H9 (cell line): Measurements from ENCODE around the gene BTBD17. TPM values are rescaled to one million over a fixed set of nuclear protein-coding genes. Genes with fewer than 3 reads are reported as not detected.

Experiments used
- DNase-seq: peaks from one replicate; pipeline ENCODE4 v3.0.0-alpha.2; 2017
- H2AFZ ChIP-seq: one replicate; pipeline ENCODE4 v1.6.1; 2013; ENCODE audit warnings: mild to moderate bottlenecking, low read length, control low read depth, moderate library complexity
- H2AK5ac ChIP-seq: 2 replicates; pipeline ENCODE4 v1.6.1; 2013; ENCODE audit warnings: low read length, control low read depth, mixed read lengths; ENCODE audit not compliant: insufficient read length
- H2BK120ac ChIP-seq: one replicate; pipeline ENCODE4 v1.6.1; 2013; ENCODE audit warnings: low read depth, mild to moderate bottlenecking, low read length, control low read depth, inconsistent platforms; ENCODE audit not compliant: poor library complexity, severe bottlenecking
- H2BK12ac ChIP-seq: 2 replicates; pipeline ENCODE4 v1.6.1; 2013; ENCODE audit warnings: low read length, control low read depth, mixed read lengths, low read depth; ENCODE audit not compliant: insufficient read length
- H2BK15ac ChIP-seq: 2 replicates; pipeline ENCODE4 v1.6.1; 2013; ENCODE audit warnings: low read depth, low read length, control low read depth
- H2BK20ac ChIP-seq: one replicate; pipeline ENCODE4 v1.6.1; 2013; ENCODE audit warnings: low read depth, mild to moderate bottlenecking, low read length, control low read depth, inconsistent platforms; ENCODE audit not compliant: poor library complexity, severe bottlenecking
- H2BK5ac ChIP-seq: 2 replicates; pipeline ENCODE4 v1.6.1; 2013; ENCODE audit warnings: low read length, control low read depth, mixed read lengths; ENCODE audit not compliant: insufficient read length
- H3K14ac ChIP-seq: 2 replicates; pipeline ENCODE4 v1.6.1; 2013; ENCODE audit warnings: low read length, control low read depth; ENCODE audit not compliant: insufficient read depth
- H3K18ac ChIP-seq: 2 replicates; pipeline ENCODE4 v1.6.1; 2013; ENCODE audit warnings: low read depth, mild to moderate bottlenecking, mixed read lengths, low read length, control low read depth; ENCODE audit not compliant: insufficient read length
- H3K23ac ChIP-seq: 2 replicates; pipeline ENCODE4 v1.6.1; 2013; ENCODE audit warnings: low read length, control low read depth, mixed read lengths, low read depth; ENCODE audit not compliant: insufficient read length
- H3K23me2 ChIP-seq: 2 replicates; pipeline ENCODE4 v1.6.1; 2013; ENCODE audit warnings: low read depth, mild to moderate bottlenecking, mixed read lengths, low read length, control low read depth; ENCODE audit not compliant: insufficient read length, poor library complexity, severe bottlenecking
- H3K27ac ChIP-seq: 2 replicates; pipeline ENCODE4 v1.5.1; 2013; ENCODE audit warnings: low read length, control low read depth, mixed read lengths, low read depth; ENCODE audit not compliant: insufficient read length
- H3K27me3 ChIP-seq: 2 replicates; pipeline ENCODE4 v1.6.1; 2013; ENCODE audit warnings: low read length, control low read depth, inconsistent platforms; ENCODE audit not compliant: insufficient read depth
- H3K4ac ChIP-seq: 2 replicates; pipeline ENCODE4 v1.6.1; 2013; ENCODE audit warnings: low read depth, mild to moderate bottlenecking, control low read depth, inconsistent platforms, low read length, moderate library complexity
- H3K4me1 ChIP-seq: 2 replicates; pipeline ENCODE4 v1.6.1; 2013; ENCODE audit warnings: low read length, control low read depth, inconsistent platforms; ENCODE audit not compliant: insufficient read depth
- H3K4me2 ChIP-seq: 2 replicates; pipeline ENCODE4 v1.6.1; 2013; ENCODE audit warnings: low read length, control low read depth, mixed read lengths; ENCODE audit not compliant: insufficient read length, insufficient read depth
- H3K56ac ChIP-seq: 2 replicates; pipeline ENCODE4 v1.6.1; 2013; ENCODE audit warnings: low read depth, mild to moderate bottlenecking, mixed read lengths, low read length, control low read depth; ENCODE audit not compliant: insufficient read length
- H3K79me1 ChIP-seq: 2 replicates; pipeline ENCODE4 v1.6.1; 2013; ENCODE audit warnings: low read depth, mild to moderate bottlenecking, moderate library complexity, low read length, control low read depth, inconsistent platforms; ENCODE audit not compliant: insufficient read depth, poor library complexity, severe bottlenecking
- H3K79me2 ChIP-seq: 2 replicates; pipeline ENCODE4 v1.6.1; 2013; ENCODE audit warnings: low read length, control low read depth, inconsistent platforms; ENCODE audit not compliant: insufficient read depth
- H3K9ac ChIP-seq: 2 replicates; pipeline ENCODE4 v1.6.1; 2013; ENCODE audit warnings: low read length, control low read depth, mixed read lengths; ENCODE audit not compliant: insufficient read length; ENCODE audit errors: extremely low read depth
- H3K9me3 ChIP-seq: one replicate; pipeline ENCODE4 v1.6.1; 2013; ENCODE audit warnings: low read depth, low read length, inconsistent platforms; ENCODE audit not compliant: control insufficient read depth
- H3T11ph ChIP-seq: one replicate; pipeline ENCODE4 v1.6.1; 2013; ENCODE audit warnings: mild to moderate bottlenecking, low read length, control low read depth, inconsistent platforms
- H4K20me1 ChIP-seq: one replicate; pipeline ENCODE4 v1.6.1; 2013; ENCODE audit not compliant: control insufficient read depth, insufficient read length, insufficient read depth
- H4K5ac ChIP-seq: 2 replicates; pipeline ENCODE4 v1.6.1; 2013; ENCODE audit warnings: low read depth, mild to moderate bottlenecking, mixed read lengths, low read length, control low read depth; ENCODE audit not compliant: insufficient read length
- H4K8ac ChIP-seq: replicated peaks from 2 replicates; pipeline ENCODE4 v1.6.1; 2013; ENCODE audit warnings: low read length, control low read depth, mixed read lengths, low read depth; ENCODE audit not compliant: insufficient read length
- H4K91ac ChIP-seq: 2 replicates; pipeline ENCODE4 v1.6.1; 2013; ENCODE audit warnings: low read depth, mild to moderate bottlenecking, moderate library complexity, mixed read lengths, low read length, control low read depth; ENCODE audit not compliant: insufficient read length
- H3K27ac Mint-ChIP-seq, 3 experiments: 2 replicates in 2 of 3; 3 replicates in 1 of 3; pipeline ENCODE4 v1.8.0; 2020 to 2021; ENCODE audit warnings: mixed read lengths in 3 of 3, mild to moderate bottlenecking in 1 of 3, moderate library complexity in 1 of 3
- H3K27me3 Mint-ChIP-seq: 2 replicates; pipeline ENCODE4 v1.8.0; 2021; ENCODE audit warnings: low read depth, mild to moderate bottlenecking, moderate library complexity, mixed read lengths
- H3K36me3 Mint-ChIP-seq, 3 experiments: 2 replicates in 2 of 3; 3 replicates in 1 of 3; pipeline ENCODE4 v1.8.0; 2020 to 2021; ENCODE audit warnings: low read depth in 3 of 3, mixed read lengths in 3 of 3; ENCODE audit not compliant: insufficient read depth in 1 of 3
- H3K4me1 Mint-ChIP-seq, 2 experiments: 2 replicates each; pipeline ENCODE4 v1.8.0; 2020; ENCODE audit warnings: mixed read lengths in 2 of 2
- H3K4me3 Mint-ChIP-seq, 2 experiments: 2 replicates in 1 of 2; 3 replicates in 1 of 2; pipeline ENCODE4 v1.8.0; 2020 to 2021; ENCODE audit warnings: mild to moderate bottlenecking in 2 of 2, mixed read lengths in 2 of 2, moderate library complexity in 1 of 2
- H3K9me3 Mint-ChIP-seq, 2 experiments: 2 replicates in 1 of 2; 3 replicates in 1 of 2; pipeline ENCODE4 v1.8.0; 2020; ENCODE audit warnings: mild to moderate bottlenecking in 2 of 2, mixed read lengths in 2 of 2, moderate library complexity in 1 of 2
- CTCF ChIP-seq: fragments of 200-600 bp; sonication (generic); conservative IDR thresholded peaks from 3 replicates; pipeline ENCODE4 v1.8.0; 2021; ENCODE audit warnings: antibody characterized with exemption, mild to moderate bottlenecking
- WGBS: extraction: QIAGEN DNeasy Blood & Tissue Kit; methylation state at CpG from one replicate; pipeline ENCODE4 v1.1.7; 2013; ENCODE audit warnings: missing lambda C conversion rate, low lambda C conversion rate, mixed read lengths; ENCODE audit not compliant: insufficient read length; ENCODE audit errors: extremely low coverage; 5-methylcytosine and 5-hydroxymethylcytosine counted together
- total RNA-seq: library from RNA; stranded (reverse); gene quantifications from 2 replicates; pipeline ENCODE4 v1.2.1, GENCODE V29; 2021

The BTBD17 gene
- total RNA-seq, 1 experiment from 2014 or later, result 0.33 TPM

- Mint-ChIP-seq H3K27me3 (peaks cover 72% of the 10 kb centered on the region), H3K27ac (no peak overlapping the region), H3K4me1 (peaks cover 15 to 36% of the 10 kb centered on the region in 2 experiments), H3K36me3 (peaks cover 0 to 9% (median 7%) of the 10 kb centered on the region in 3 experiments; a peak in 4 of 7 replicates), H3K4me3 (no peak overlapping the region), H3K9me3 (no peaks in the 10 kb centered on the region; a peak in 1 of 5 replicates)
- Histone ChIP-seq H3K56ac (no peak overlapping the region), H2BK5ac (no peak overlapping the region), H3K23me2 (peaks cover 3% of the 10 kb centered on the region), H2BK20ac (no peak overlapping the region), H2AK5ac (no peak overlapping the region), H4K20me1 (no peaks in the 10 kb centered on the region), H3K18ac (no peak overlapping the region), H3K4ac (no peak overlapping the region), H2BK12ac (no peak overlapping the region), H3T11ph (no peak overlapping the region), H2BK120ac (no peak overlapping the region), H3K79me2 (no peaks in the 10 kb centered on the region), H4K5ac (no peak overlapping the region), H3K27me3 (no peaks in the 10 kb centered on the region; the same call in 1 of the 2 replicates), H2BK15ac (no peak overlapping the region), H3K79me1 (no peaks in the 10 kb centered on the region), H3K23ac (no peak overlapping the region), H4K8ac (no peak overlapping the region), H4K91ac (no peak overlapping the region), H3K4me2 (no peak overlapping the region), H3K4me1 (peaks cover 2% of the 10 kb centered on the region; the same call in 1 of the 2 replicates), H3K9me3 (no peaks in the 10 kb centered on the region), H3K14ac (no peak overlapping the region; the same call in 1 of the 2 replicates), H3K9ac (no peak overlapping the region), H3K27ac (no peak overlapping the region), H2AFZ (no peak overlapping the region)
- no peak for TF ChIP-seq CTCF
- WGBS, result no CpG with 5 or more reads among the region's 22 CpGs
- DNase-seq, result no peak
Observed at GRCh38 chr17:74359916-74360315, 1.8 kb downstream of the BTBD17 start.
